ENCODE measurements around the gene NCAM2. TPM values are rescaled to one million over a fixed set of nuclear protein-coding genes. Genes with fewer than 3 reads are reported as not detected.

Gene NCAM2
- total and polyA plus RNA-seq, 8 donors = 0.06 to 11.0 (median 0.58) TPM; not detected in 1

- Histone ChIP-seq H3K9me3 (no peaks in the 10 kb centered on the region), H3K27ac (no peak overlapping the region), H3K36me3 (no peaks in the 10 kb centered on the region), H3K4me3 (no peak overlapping the region), H3K27me3 (no peaks in the 10 kb centered on the region), H3K4me1 (no peaks in the 10 kb centered on the region)
- no peak for DNase-seq
- WGBS, 5 donors = 69 to 79% (median 71%) methylated on average over 4 of the region's 4 CpGs
- no peak for TF ChIP-seq POLR2A (IDR thresholded peaks at IDR 0.05)
- no peak for TF ChIP-seq EP300 (IDR thresholded peaks at IDR 0.05)
- TF ChIP-seq POLR2AphosphoS5 (IDR thresholded peaks at IDR 0.05) = no peak
- TF ChIP-seq CTCF (IDR thresholded peaks at IDR 0.05) = no peak
- intact Hi-C loops (cut with DNase I; ENCODE audit: low total_unique reads) = no loop called here
Observed at GRCh38 chr21:21184771-21185528, 186.7 kb downstream of the NCAM2 start.

- WGBS, 5 donors = 52 to 74% (median 61%) methylated on average over 2 of the region's 2 CpGs
- Histone ChIP-seq H3K9me3 (no peaks in the 10 kb centered on the region), H3K27me3 (no peaks in the 10 kb centered on the region), H3K36me3 (no peaks in the 10 kb centered on the region), H3K4me1 (no peaks in the 10 kb centered on the region), H3K27ac (no peak overlapping the region), H3K4me3 (no peak overlapping the region)
- TF ChIP-seq POLR2A (IDR thresholded peaks at IDR 0.05) (no peak), EP300 (IDR thresholded peaks at IDR 0.05) (no peak), POLR2AphosphoS5 (IDR thresholded peaks at IDR 0.05) (no peak), CTCF (IDR thresholded peaks at IDR 0.05) (no peak)
- no peak for DNase-seq
- intact Hi-C loops (cut with DNase I; ENCODE audit: low total_unique reads) = no loop called here
Observed at GRCh38 chr21:21187579-21187978, 189.4 kb downstream of the NCAM2 start.

- Histone ChIP-seq H3K27ac (no peak overlapping the region), H3K4me1 (no peaks in the 10 kb centered on the region), H3K4me3 (no peak overlapping the region), H3K36me3 (no peaks in the 10 kb centered on the region), H3K27me3 (no peaks in the 10 kb centered on the region), H3K9me3 (no peaks in the 10 kb centered on the region)
- DNase-seq = peak in 1 of 2 donors; percentile 9
- 69 to 83% (median 79%) methylated on average over 2 of the region's 2 CpGs for WGBS, 5 donors
- TF ChIP-seq CTCF (IDR thresholded peaks at IDR 0.05) = no peak
- TF ChIP-seq EP300 (IDR thresholded peaks at IDR 0.05) = no peak
- no peak for TF ChIP-seq POLR2A (IDR thresholded peaks at IDR 0.05)
- TF ChIP-seq POLR2AphosphoS5 (IDR thresholded peaks at IDR 0.05) = no peak
- intact Hi-C loops (cut with DNase I; ENCODE audit: low total_unique reads) = no loop called here
Observed at GRCh38 chr21:21188513-21189195, 190.4 kb downstream of the NCAM2 start.

- Histone ChIP-seq H3K36me3 (no peaks in the 10 kb centered on the region), H3K4me3 (no peak overlapping the region), H3K9me3 (no peaks in the 10 kb centered on the region), H3K4me1 (no peaks in the 10 kb centered on the region), H3K27me3 (no peaks in the 10 kb centered on the region), H3K27ac (no peak overlapping the region)
- DNase-seq = no peak
- intact Hi-C loops (cut with DNase I; ENCODE audit: low total_unique reads) = no loop called here
- 91 to 97% (median 93%) methylated on average over 1 of the region's 1 CpG for WGBS, 5 donors
- TF ChIP-seq CTCF (IDR thresholded peaks at IDR 0.05) (no peak), POLR2AphosphoS5 (IDR thresholded peaks at IDR 0.05) (no peak), POLR2A (IDR thresholded peaks at IDR 0.05) (no peak), EP300 (IDR thresholded peaks at IDR 0.05) (no peak)
Observed at GRCh38 chr21:21195417-21195943, 197.3 kb downstream of the NCAM2 start.
